Ascending aorta (tissue), 2 donors: ENCODE measurements around the gene PDE9A. TPM values are rescaled to one million over a fixed set of nuclear protein-coding genes. Genes with fewer than 3 reads are reported as not detected.

Experiments used
- DNase-seq, 2 donors: peaks; one replicate each; pipeline ENCODE4 v3.0.0-alpha.2; 2019; ENCODE audit warnings: low spot score in 2 of 2
- H3K27ac ChIP-seq, 2 donors: fragments of 200-600 bp; sonication (generic); one replicate each; pipeline ENCODE4 v1.5.1; 2016 to 2017; ENCODE audit warnings: mild to moderate bottlenecking in 1 of 2
- H3K27me3 ChIP-seq: fragments of 200-600 bp; sonication (generic); one replicate; pipeline ENCODE4 v1.5.1; 2017
- H3K36me3 ChIP-seq, 2 donors: fragments of 200-600 bp; sonication (generic); one replicate each; pipeline ENCODE4 v1.5.1; 2016
- H3K4me1 ChIP-seq, 2 donors: fragments of 200-600 bp; sonication (generic); one replicate each; pipeline ENCODE4 v1.5.1; 2016 to 2017; ENCODE audit warnings: mild to moderate bottlenecking in 1 of 2
- H3K4me3 ChIP-seq, 2 donors: fragments of 200-600 bp; sonication (generic); one replicate each; pipeline ENCODE4 v1.5.1; 2016 to 2017; ENCODE audit warnings: mild to moderate bottlenecking in 1 of 2
- H3K9me3 ChIP-seq, 2 donors: fragments of 200-600 bp; sonication (generic); one replicate each; pipeline ENCODE4 v1.5.1; 2016
- intact Hi-C: fragments of 100-400 bp; cut with DNase I; formaldehyde crosslinking; loops from one replicate; pipeline ENCODE4 v1.15.1; 2023
- total RNA-seq: library from RNA; depleted of rRNA; stranded (reverse); fragments of >200 nt; gene quantifications from one replicate; pipeline ENCODE4 v1.1.0, GENCODE V29; 2016
- TF ChIP-seq, protein P1 (sequence below), 3 experiments: fragments of 200-600 bp in 2 of 3; fragments of 450-650 bp in 1 of 3; sonication (generic) in 2 of 3; IDR thresholded peaks; one replicate each; pipeline ENCODE4 v1.5.1; 2016 to 2019; ENCODE audit warnings: antibody characterized with exemption in 3 of 3, mild to moderate bottlenecking in 1 of 3, moderate library complexity in 1 of 3

PDE9A gene
- total RNA-seq, 1 donor from 2014 or later = 2.2 TPM

DNA sequence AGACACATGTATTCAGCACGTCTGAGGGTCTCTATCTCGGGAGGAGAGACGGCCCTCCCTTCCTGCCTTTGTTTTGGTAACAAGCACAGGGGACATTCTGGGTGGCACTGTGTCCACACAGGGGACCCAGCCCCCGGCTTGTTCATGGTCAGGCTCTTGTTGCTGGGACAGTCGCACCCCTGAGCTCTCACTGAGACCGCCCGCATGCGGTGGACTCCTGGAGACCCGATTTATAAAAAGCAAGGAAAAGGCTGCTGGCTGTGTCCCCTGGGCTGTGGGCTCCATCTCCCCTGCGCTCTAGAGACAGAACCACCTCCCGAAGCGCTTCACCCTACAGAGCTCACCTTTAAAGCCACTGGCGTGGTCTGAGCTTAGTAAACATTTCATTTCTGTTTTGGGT lies 122.5 kb downstream of the PDE9A start:
- Histone ChIP-seq H3K36me3 (no peaks in the 10 kb centered on the region), H3K9me3 (no peaks in the 10 kb centered on the region), H3K4me1 (no peaks in the 10 kb centered on the region), H3K27ac (no peak overlapping the region), H3K4me3 (no peak overlapping the region), H3K27me3 (no peaks in the 10 kb centered on the region)
- intact Hi-C loops = no loop called here
- TF ChIP-seq, protein P1, sequence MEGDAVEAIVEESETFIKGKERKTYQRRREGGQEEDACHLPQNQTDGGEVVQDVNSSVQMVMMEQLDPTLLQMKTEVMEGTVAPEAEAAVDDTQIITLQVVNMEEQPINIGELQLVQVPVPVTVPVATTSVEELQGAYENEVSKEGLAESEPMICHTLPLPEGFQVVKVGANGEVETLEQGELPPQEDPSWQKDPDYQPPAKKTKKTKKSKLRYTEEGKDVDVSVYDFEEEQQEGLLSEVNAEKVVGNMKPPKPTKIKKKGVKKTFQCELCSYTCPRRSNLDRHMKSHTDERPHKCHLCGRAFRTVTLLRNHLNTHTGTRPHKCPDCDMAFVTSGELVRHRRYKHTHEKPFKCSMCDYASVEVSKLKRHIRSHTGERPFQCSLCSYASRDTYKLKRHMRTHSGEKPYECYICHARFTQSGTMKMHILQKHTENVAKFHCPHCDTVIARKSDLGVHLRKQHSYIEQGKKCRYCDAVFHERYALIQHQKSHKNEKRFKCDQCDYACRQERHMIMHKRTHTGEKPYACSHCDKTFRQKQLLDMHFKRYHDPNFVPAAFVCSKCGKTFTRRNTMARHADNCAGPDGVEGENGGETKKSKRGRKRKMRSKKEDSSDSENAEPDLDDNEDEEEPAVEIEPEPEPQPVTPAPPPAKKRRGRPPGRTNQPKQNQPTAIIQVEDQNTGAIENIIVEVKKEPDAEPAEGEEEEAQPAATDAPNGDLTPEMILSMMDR (IDR thresholded peaks at IDR 0.05) = no peak
- no peak for DNase-seq

DNA sequence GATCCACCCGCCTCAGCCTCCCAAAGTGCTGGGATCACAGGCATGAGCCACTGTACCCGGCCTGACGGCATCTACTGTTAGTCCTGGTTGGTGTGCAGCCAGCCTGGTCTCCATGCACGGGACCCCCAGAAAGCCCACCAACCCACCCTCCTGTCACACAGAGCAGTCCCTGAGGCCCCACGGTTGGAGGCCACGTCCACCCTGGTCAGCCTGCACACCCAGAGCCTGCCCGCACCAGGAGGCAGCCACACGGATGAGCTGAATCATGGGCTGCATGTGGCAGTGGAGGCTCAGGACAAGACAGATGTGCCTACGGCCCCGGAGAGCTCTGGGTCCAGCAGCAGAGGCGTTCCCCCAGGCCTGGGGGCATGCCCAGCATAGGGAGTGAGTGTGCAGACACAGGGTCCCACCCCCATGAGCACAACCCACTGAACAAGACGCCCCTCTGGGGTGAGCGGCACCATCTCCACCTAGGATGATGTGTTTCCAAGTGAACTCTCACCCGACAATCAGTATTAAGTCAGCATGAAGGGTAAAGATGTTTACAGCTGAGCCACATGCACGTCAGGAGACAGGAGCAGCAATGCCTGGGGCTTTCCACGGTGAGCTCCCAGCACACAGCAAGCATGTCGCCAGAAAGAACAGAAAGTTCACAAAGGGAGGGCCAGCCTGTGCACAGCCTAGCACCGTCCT lies 123.8 kb downstream of the PDE9A start:
- Histone ChIP-seq H3K36me3 (no peaks in the 10 kb centered on the region), H3K4me3 (no peak overlapping the region), H3K27me3 (no peaks in the 10 kb centered on the region), H3K27ac (no peak overlapping the region), H3K4me1 (no peaks in the 10 kb centered on the region), H3K9me3 (no peaks in the 10 kb centered on the region)
- no peak for DNase-seq
- intact Hi-C loops = no loop called here
- TF ChIP-seq, protein P1 (IDR thresholded peaks at IDR 0.05) = no peak

DNA sequence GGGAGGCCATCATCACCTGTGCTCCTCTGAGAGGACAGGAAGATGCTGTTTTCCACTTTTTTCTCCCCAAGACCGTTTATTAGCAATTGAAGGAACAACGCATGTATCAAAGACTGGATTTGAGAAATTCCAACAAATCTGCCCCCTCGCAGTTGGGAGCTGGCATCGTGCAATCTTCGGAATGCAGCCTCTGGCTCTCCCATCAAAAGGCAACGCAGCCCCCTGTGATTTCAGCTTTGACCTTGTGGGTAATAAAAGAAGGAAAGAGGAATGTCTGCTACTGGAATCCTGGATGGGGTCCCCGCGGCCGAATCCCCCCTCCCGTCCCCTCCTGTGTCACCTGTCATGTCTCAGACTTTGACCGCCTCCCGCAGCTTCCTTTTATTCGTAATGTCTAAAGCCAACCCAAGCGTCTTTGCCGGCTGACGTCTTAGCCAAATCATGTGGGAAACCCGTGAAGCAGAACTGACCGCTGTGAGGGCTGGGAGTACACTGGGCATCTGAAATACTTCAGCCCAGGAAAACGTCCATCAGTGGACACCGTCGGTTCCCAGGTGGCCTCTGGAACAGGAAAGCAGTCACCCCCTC lies 124.4 kb downstream of the PDE9A start:
- no peak overlapping the region for H3K4me3 ChIP-seq
- intact Hi-C loops = no loop called here
- H3K9me3 ChIP-seq = no peaks in the 10 kb centered on the region
- TF ChIP-seq, protein P1 (IDR thresholded peaks at IDR 0.05) = no peak
- no peaks in the 10 kb centered on the region for H3K4me1 ChIP-seq
- H3K27me3 ChIP-seq = no peaks in the 10 kb centered on the region
- DNase-seq = no peak
- H3K36me3 ChIP-seq = no peaks in the 10 kb centered on the region
- no peak overlapping the region for H3K27ac ChIP-seq

DNA sequence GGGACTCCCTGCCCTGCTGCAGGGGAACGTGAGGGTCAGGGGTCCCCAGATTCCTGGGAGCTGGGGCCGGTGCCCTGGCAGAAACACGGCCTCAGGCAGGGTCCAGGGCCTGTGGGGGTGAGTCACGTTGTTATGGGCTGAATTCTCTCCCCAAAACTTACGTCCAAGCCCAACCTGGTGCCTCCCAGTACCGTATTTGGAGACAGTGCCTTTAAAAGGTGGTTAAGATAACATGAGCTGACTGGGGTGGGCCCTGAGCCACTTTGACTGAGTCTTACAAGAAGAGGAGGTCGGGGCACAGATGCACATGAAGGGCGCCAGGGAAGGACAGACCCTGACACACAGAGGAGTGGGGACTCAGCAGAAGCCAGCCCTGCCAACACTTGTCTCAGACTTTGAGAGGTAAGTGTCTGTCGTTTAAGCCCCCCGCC lies 126.0 kb downstream of the PDE9A start:
- no peak overlapping the region for H3K27ac ChIP-seq
- no peaks in the 10 kb centered on the region for H3K4me1 ChIP-seq

DNA sequence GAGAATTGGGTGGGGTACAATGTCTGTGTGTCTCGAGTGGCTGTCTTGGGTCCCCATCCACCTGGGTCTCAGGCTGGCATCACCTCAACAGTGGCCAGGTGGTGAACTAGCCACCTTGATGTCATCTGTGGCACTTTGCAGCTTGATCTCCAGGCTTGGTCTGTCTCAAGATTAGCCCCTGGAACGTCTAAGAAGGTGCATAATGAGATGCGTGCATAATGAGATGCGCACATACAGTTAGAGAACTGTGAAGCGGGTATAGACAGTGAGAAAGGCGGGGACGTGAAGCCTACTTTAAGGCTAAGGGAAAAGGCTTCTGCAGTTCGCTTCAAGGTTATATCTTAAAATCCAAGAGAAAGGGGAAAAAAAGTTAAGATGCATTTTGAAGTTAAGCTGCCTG lies 127.2 kb downstream of the PDE9A start:
- no peak overlapping the region for H3K4me3 ChIP-seq

More for the DNA sequence above, 126.0 kb downstream of the PDE9A start:
- no peak overlapping the region for H3K4me3 ChIP-seq
- TF ChIP-seq, protein P1 (IDR thresholded peaks at IDR 0.05) = no peak
- H3K36me3 ChIP-seq = no peaks in the 10 kb centered on the region
- no peak for DNase-seq
- intact Hi-C loops = no loop called here
- no peaks in the 10 kb centered on the region for H3K27me3 ChIP-seq
- no peaks in the 10 kb centered on the region for H3K9me3 ChIP-seq

More for the DNA sequence above, 127.2 kb downstream of the PDE9A start:
- TF ChIP-seq, protein P1 (IDR thresholded peaks at IDR 0.05) = no peak
- Histone ChIP-seq H3K27me3 (no peaks in the 10 kb centered on the region), H3K27ac (no peak overlapping the region), H3K36me3 (no peaks in the 10 kb centered on the region), H3K9me3 (no peaks in the 10 kb centered on the region), H3K4me1 (no peaks in the 10 kb centered on the region)
- intact Hi-C loops = no loop called here
- DNase-seq = no peak
